AG09309 (cell line): ENCODE data around the gene SYTL3.
A peak's percentile ranks its signal among the peaks of the same experiment; 100 is the strongest.
"Not testable (repeated sequence)": the region's sequence is repeated elsewhere in the genome, so short reads cannot be mapped to it uniquely, and the experiment has no call there.

ENCODE experiments used
- DNase-seq: peaks from one replicate; pipeline ENCODE4 v3.0.0-alpha.2; 2010; ENCODE audit warnings: low read depth
- H3K4me3 ChIP-seq: 2 replicates; pipeline ENCODE4 v1.5.1; 2011; ENCODE audit warnings: mild to moderate bottlenecking, low read depth, low read length, moderate library complexity; ENCODE audit not compliant: control insufficient read depth
- CTCF ChIP-seq: IDR thresholded peaks from 2 replicates; pipeline ENCODE4 v1.5.1; 2011; ENCODE audit warnings: mild to moderate bottlenecking, low read depth, low read length, inconsistent platforms; ENCODE audit not compliant: insufficient read depth, control insufficient read depth; ENCODE audit errors: missing control alignments

SYTL3 gene

DNA sequence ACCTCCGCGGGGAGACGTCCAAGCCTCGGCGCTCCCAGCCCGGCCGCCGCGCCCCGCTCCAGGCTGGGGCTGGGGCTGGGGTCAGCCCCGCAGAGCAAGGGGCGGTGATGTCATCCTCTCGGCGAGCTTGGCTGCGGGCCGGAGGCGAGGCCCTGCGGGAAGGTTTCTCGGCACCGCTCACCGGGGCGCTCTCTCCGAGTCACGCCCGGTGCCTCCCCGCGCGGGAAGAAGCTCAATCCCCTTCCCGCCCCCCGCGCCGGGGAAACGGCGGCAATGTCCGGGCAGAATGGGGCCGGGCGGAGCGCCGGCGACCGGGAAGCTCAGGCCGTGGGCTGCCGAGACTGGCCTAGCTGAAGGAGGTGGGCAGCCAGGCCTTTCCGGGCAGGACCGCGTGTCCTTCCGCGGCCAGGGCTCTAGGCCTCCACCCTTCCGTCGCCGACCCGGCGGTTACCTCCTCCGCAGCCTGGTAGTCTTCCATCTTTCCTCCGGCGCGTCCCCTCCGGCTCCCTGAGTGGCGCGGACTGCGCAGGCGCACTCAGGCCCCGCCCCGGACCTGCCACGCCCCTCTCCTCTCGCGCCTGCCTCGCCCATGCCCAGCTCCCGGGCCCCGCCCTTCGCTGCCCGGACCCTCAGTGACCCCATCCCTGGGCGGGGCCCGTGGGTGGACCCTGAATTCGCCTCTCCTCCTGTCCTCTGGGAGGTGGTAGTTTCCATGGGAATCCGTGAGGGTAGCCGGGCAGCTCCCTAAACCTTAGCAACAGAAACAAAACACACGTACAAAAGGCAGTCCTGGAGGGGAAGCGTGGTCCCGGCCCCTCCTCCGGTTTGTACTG lies 5.4 kb upstream of the SYTL3 start, which contains the start of gene DYNLT1:
Gene DYNLT1, minus strand, starts transcription at position 513 of the 833 bp plus-strand sequence. Its CDS starts 35 bp downstream, at position 478.
- no peak for TF ChIP-seq CTCF

DNA sequence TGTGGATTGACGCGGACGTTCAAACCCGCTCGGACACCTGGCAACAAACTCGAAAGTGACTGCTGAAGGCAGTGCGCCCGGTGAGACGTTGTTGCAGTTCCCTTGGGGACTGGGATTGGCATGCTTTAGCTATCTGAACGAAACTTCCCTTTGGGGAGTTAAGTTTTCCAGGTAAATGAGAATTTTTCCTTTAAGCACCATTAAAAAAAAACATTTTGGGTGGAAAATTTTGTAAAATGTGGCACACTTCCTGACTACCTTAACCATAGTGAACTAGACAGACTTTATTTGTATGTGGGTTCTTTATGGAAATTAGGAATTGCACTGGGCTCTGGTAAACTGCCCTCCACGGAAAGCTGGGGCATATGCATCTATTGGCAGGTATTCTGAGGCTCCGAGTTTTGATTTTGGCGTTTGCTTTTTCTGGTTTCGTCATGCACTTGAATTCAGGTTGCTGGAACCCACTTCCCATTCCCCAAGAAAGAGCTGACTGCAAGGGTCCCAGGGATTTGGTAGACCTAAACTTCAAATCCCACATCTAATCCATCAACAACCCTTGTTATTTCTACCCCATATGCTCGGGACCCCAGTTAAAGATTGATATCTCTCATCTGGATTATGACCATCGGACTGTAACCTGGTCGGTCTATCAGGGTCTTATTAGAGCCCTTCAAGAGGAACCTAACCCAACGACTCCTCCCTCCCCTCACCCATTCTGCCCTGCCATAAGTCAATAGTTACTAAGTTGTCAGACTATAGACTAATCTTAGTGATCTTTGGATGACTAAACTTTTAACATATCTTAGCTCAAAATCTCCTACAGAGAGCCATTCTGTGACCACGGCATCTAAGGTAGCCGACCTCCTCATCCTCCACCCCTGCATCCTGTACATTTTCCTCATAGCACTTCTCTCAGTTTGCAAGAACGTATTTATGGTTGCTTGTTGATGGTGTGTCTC lies 4.5 kb upstream of the SYTL3 start:
- no peak for TF ChIP-seq CTCF
- peak overlapping the region; percentile 53 for H3K4me3 ChIP-seq
- no peak for DNase-seq

More for the DNA sequence above, 5.4 kb upstream of the SYTL3 start, which contains the start of gene DYNLT1:
- H3K4me3 ChIP-seq: peak within 1 kb of the TSS; percentile 53
- no peak for DNase-seq

GRCh38 chr6:158646023-158646910 lies 3.6 kb upstream of the SYTL3 start:
- no peak for DNase-seq
- TF ChIP-seq CTCF: no peak
- H3K4me3 ChIP-seq: no peak overlapping the region

GRCh38 chr6:158647501-158647900 lies 2.4 kb upstream of the SYTL3 start:
- H3K4me3 ChIP-seq: no peak overlapping the region
- TF ChIP-seq CTCF: no peak
- no peak for DNase-seq

GRCh38 chr6:158648682-158649131 lies 1.1 kb upstream of the SYTL3 start:
- H3K4me3 ChIP-seq: no peak overlapping the region
- TF ChIP-seq CTCF: no peak

DNA sequence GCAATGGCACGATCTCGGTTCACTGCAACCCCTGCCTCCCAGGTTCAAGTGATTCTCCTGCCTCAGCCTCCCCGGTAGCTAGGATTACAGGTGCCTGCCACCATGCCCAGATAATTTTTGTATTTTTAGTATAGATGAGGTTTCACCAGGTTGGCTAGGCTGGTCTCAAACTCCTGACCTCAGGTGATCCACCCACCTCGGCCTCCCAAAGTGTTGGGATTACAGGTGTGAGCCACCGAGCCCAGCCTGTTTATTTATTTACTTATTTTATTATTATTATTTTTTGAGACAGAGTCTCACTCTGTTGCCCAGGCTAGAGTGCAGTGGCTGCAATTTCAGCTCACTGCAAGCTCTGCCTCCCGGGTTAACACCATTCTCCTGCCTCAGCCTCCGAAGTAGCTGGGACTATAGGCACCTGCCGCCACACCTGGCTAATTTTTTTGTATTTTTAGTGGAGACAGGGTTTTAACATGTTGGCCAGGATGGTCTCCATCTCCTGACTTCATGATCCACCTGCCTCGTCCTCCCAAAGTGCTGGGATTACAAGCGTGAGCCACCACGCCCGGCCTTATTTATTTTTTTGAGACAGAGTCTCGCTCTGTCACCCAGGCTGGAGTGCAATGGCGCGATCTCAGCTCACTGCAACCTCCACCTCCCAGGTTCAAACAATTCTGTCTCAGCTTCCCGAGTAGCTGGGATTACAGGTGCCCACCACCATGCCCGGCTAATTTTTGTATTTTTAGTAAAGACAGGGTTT lies 2.3 kb downstream of the SYTL3 start:
- not testable (repeated sequence) for H3K4me3 ChIP-seq, DNase-seq

More at GRCh38 chr6:158648682-158649131, 1.1 kb upstream of the SYTL3 start:
- no peak for DNase-seq
